Measurements from ENCODE around the gene SLC8A1.

The SLC8A1 gene

GRCh38 chr2:40452786-40453185 lies 896 bp upstream of the SLC8A1 start:
- no peak overlapping the region for H3K4me3 ChIP-seq (ENCODE audit: low read depth, low read length)
- DNase-seq (ENCODE audit: low read depth): no peak
- TF ChIP-seq CTCF (IDR thresholded peaks at IDR 0.05; ENCODE audit: insufficient read depth, low read depth, low read length, missing control alignments): no peak

GRCh38 chr2:40450796-40451430 lies 977 bp downstream of the SLC8A1 start:
- DNase-seq (ENCODE audit: low read depth): no peak
- no peak overlapping the region for H3K4me3 ChIP-seq (ENCODE audit: low read depth, low read length)
- TF ChIP-seq CTCF (IDR thresholded peaks at IDR 0.05; ENCODE audit: insufficient read depth, low read depth, low read length, missing control alignments): no peak

GRCh38 chr2:40450066-40450795 lies 1.7 kb downstream of the SLC8A1 start:
- no peak for DNase-seq (ENCODE audit: low read depth)
- TF ChIP-seq CTCF (IDR thresholded peaks at IDR 0.05; ENCODE audit: insufficient read depth, low read depth, low read length, missing control alignments): no peak
- H3K4me3 ChIP-seq (ENCODE audit: low read depth, low read length): peak overlapping the region; percentile 13

GRCh38 chr2:40448476-40449079 lies 3.3 kb downstream of the SLC8A1 start:
- no peak overlapping the region for H3K4me3 ChIP-seq (ENCODE audit: low read depth, low read length)
- peak; percentile 32 for DNase-seq (ENCODE audit: low read depth)
- peak; percentile 39 for TF ChIP-seq CTCF (IDR thresholded peaks at IDR 0.05; ENCODE audit: insufficient read depth, low read depth, low read length, missing control alignments)

GRCh38 chr2:40445467-40445866 lies 6.4 kb downstream of the SLC8A1 start:
- DNase-seq (ENCODE audit: low read depth): no peak
- no peak for TF ChIP-seq CTCF (IDR thresholded peaks at IDR 0.05; ENCODE audit: insufficient read depth, low read depth, low read length, missing control alignments)
- no peak overlapping the region for H3K4me3 ChIP-seq (ENCODE audit: low read depth, low read length)

GRCh38 chr2:40440835-40441234 lies 11.1 kb downstream of the SLC8A1 start:
- DNase-seq (ENCODE audit: low read depth): no peak
- no peak for TF ChIP-seq CTCF (IDR thresholded peaks at IDR 0.05; ENCODE audit: insufficient read depth, low read depth, low read length, missing control alignments)
- no peak overlapping the region for H3K4me3 ChIP-seq (ENCODE audit: low read depth, low read length)
